DOHH2 (cell line): ENCODE results near the gene SELPLG.
"Not testable (repeated sequence)": the region's sequence is repeated elsewhere in the genome, so short reads cannot be mapped to it uniquely, and the experiment has no call there.

Source experiments
- H3F3A ChIP-seq: fragments of 200-600 bp; sonication (generic), shearing (Covaris generic); 2 replicates; pipeline ENCODE4 v1.6.0; 2016; ENCODE audit warnings: antibody characterized with exemption, mild to moderate bottlenecking; ENCODE audit not compliant: control insufficient read depth, insufficient read depth
- H3K27ac ChIP-seq: fragments of 200-600 bp; sonication (generic); 2 replicates; pipeline ENCODE4 v1.5.1; 2014; ENCODE audit warnings: low read depth, mild to moderate bottlenecking, low read length, moderate library complexity
- H3K27me3 ChIP-seq: fragments of 200-600 bp; sonication (generic); 2 replicates; pipeline ENCODE4 v1.6.1; 2014; ENCODE audit warnings: mild to moderate bottlenecking, low read length, mixed read lengths; ENCODE audit not compliant: control insufficient read depth
- H3K36me3 ChIP-seq: fragments of 200-600 bp; sonication (generic); 2 replicates; pipeline ENCODE4 v1.6.1; 2014; ENCODE audit warnings: mild to moderate bottlenecking, low read length, moderate library complexity, mixed read lengths; ENCODE audit not compliant: control insufficient read depth
- H3K4me1 ChIP-seq: fragments of 200-600 bp; sonication (generic); 2 replicates; pipeline ENCODE4 v1.6.1; 2014; ENCODE audit warnings: mild to moderate bottlenecking, low read length, mixed read lengths; ENCODE audit not compliant: control insufficient read depth
- H3K4me2 ChIP-seq: fragments of 200-600 bp; sonication (generic); 2 replicates; pipeline ENCODE4 v1.6.0; 2014; ENCODE audit warnings: mild to moderate bottlenecking, low read length, moderate library complexity
- H3K4me3 ChIP-seq: fragments of 200-600 bp; sonication (generic); 2 replicates; pipeline ENCODE4 v1.5.1; 2014; ENCODE audit warnings: mild to moderate bottlenecking, low read length, mixed read lengths
- H3K79me2 ChIP-seq: fragments of 200-600 bp; sonication (generic); 2 replicates; pipeline ENCODE4 v1.6.1; 2014; ENCODE audit warnings: mild to moderate bottlenecking, low read length, mixed read lengths; ENCODE audit not compliant: control insufficient read depth
- H3K9me2 ChIP-seq: fragments of 200-600 bp; sonication (generic); replicated peaks from 2 replicates; pipeline ENCODE4 v1.6.1; 2014; ENCODE audit warnings: mild to moderate bottlenecking, low read length, mixed read lengths; ENCODE audit not compliant: control insufficient read depth
- H3K9me3 ChIP-seq: fragments of 200-600 bp; sonication (generic); 2 replicates; pipeline ENCODE4 v1.6.1; 2014; ENCODE audit warnings: antibody characterized with exemption, low read length, mixed read lengths; ENCODE audit not compliant: control insufficient read depth, insufficient read depth
- H4K20me1 ChIP-seq: fragments of 200-600 bp; sonication (generic); 2 replicates; pipeline ENCODE4 v1.6.0; 2014; ENCODE audit warnings: low read depth, mild to moderate bottlenecking, antibody characterized with exemption, low read length, moderate library complexity; ENCODE audit not compliant: control insufficient read depth, insufficient read depth
- CTCF ChIP-seq: fragments of 200-600 bp; sonication (generic); IDR thresholded peaks from one replicate; pipeline ENCODE4 v1.5.1; 2014; ENCODE audit warnings: antibody characterized with exemption, mild to moderate bottlenecking, low read depth, low read length; ENCODE audit not compliant: poor library complexity, severe bottlenecking
- EZH2phosphoT487 ChIP-seq: fragments of 200-600 bp; sonication (generic); IDR thresholded peaks from 2 replicates; pipeline ENCODE4 v1.6.1; 2017; ENCODE audit warnings: borderline replicate concordance, mild to moderate bottlenecking, antibody characterized with exemption, low read length, moderate library complexity, mixed read lengths

Gene SELPLG

DNA sequence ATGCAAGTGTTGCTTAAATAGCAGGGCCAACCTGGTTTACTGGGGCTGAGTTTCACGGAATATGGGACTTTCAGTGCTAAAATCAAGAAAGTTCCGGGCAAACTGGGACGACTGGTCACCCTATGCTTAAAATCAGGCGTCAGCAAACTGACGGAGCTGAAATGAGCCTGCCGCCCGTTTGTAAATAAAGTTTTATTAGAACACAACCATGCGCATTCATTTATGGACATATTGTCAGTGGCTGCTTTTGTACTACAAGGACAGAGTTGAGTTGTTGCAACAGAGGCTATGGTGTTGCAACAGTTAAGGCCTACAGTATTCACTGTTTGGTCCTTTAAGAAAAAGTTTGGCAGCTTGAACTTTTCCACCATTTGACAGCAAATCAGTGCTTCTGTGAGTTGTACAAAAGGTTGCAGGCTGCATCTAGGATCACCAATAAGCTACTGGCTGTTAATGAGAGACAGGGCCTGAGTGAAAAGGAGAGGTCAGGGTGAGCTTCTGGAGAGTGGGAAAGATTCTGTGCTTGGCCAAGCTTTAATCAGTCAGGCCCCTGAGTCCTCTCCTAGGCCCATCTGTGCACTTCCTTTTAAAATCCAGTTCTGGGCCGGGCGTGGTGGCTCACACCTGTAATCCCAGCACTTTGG, 13.3 kb downstream of the SELPLG start:
- no peaks in the 10 kb centered on the region for H3K79me2 ChIP-seq
- no peaks in the 10 kb centered on the region for H4K20me1 ChIP-seq
- H3K4me2 ChIP-seq: no peak overlapping the region
- H3K27me3 ChIP-seq: peaks cover 4% of the 10 kb centered on the region
- peaks cover 27% of the 10 kb centered on the region for H3K4me1 ChIP-seq
- TF ChIP-seq CTCF (no peak), EZH2phosphoT487 (no peak)
- H3K9me3 ChIP-seq: peaks cover 10% of the 10 kb centered on the region; the same call in 1 of the 2 replicates
- H3K36me3 ChIP-seq: no peaks in the 10 kb centered on the region
- no peak overlapping the region for H3K4me3 ChIP-seq
- H3K27ac ChIP-seq: no peak overlapping the region
- H3K9me2 ChIP-seq: no peaks in the 10 kb centered on the region
- no peaks in the 10 kb centered on the region for H3F3A ChIP-seq

DNA sequence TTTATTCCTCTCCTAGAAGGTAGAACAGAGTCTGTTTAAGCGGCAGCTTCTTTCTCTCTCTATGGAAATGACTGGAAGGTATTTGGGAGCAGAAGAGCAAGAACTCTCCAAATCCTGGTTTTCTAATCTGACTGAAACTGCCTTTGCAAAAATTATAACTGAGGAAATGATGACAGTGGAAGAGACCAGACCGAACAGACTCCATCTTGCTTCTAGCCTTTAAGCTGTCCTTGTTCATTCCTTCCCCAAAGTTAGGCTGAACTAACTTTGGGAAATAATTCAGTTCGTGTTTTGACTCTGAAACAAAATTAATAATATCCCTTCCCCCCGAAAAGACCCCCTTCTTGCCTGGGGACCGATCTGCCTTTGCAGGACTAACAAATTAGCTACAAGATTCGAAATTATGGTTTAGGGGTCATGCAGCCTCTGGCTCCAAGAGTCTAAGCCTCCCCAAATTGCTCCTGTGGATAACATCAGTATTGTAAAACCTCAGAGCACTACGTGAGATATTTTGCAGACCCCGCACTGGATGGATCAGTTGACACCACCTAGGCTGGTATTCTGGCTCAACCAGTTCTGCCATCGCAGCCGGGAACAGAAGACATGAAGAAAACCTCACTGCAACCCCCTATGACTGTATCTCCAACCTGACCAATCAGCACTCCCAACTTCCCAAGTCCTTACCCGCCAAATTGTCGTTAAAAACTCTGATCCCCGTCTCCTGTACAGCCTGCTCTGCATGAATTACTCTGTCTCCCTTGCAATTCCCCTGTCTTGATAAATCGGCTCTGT, 14.1 kb downstream of the SELPLG start:
- no peaks in the 10 kb centered on the region for H3F3A ChIP-seq
- no peak overlapping the region for H3K4me2 ChIP-seq
- no peaks in the 10 kb centered on the region for H3K79me2 ChIP-seq
- H3K4me1 ChIP-seq: peaks cover 27% of the 10 kb centered on the region
- peaks cover 4% of the 10 kb centered on the region for H3K27me3 ChIP-seq
- no peak overlapping the region for H3K4me3 ChIP-seq
- H3K27ac ChIP-seq: no peak overlapping the region
- no peaks in the 10 kb centered on the region for H3K36me3 ChIP-seq
- no peaks in the 10 kb centered on the region for H3K9me2 ChIP-seq
- H4K20me1 ChIP-seq: no peaks in the 10 kb centered on the region
- TF ChIP-seq EZH2phosphoT487 (no peak), CTCF (no peak)
- H3K9me3 ChIP-seq: peaks cover 10% of the 10 kb centered on the region; the same call in 1 of the 2 replicates

DNA sequence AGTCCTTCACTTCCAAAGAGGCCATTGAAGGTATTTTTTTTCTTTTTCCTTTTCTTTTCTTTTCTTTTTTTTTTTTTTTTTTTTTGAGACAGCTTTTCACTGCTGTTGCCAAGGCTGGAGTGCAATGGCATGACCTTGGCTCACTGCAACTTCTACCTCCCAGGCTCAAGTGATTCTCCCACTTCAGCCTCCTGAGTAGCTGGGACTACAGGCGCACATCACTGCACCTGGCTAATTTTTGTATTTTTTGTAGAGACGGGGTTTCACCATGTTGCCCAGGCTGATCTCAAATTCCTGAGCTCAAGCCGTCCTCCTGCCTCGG, 14.8 kb downstream of the SELPLG start:
- H3K27me3 ChIP-seq, H3F3A ChIP-seq: not testable (repeated sequence)

More for the DNA sequence above, 14.8 kb downstream of the SELPLG start:
- H3K9me2 ChIP-seq, H3K27ac ChIP-seq, H3K79me2 ChIP-seq, H3K36me3 ChIP-seq, H3K4me3 ChIP-seq, H3K9me3 ChIP-seq, H3K4me2 ChIP-seq, H4K20me1 ChIP-seq: not testable (repeated sequence)
- peaks cover 27% of the 10 kb centered on the region for H3K4me1 ChIP-seq
